Bone marrow (tissue), 2 donors: ENCODE data around the gene RAB40B.

ENCODE experiments used
- DNase-seq, 2 donors: peaks; one replicate each; lab custom pipeline; 2025; lab: John Stamatoyannopoulos, UW

RAB40B gene

DNA sequence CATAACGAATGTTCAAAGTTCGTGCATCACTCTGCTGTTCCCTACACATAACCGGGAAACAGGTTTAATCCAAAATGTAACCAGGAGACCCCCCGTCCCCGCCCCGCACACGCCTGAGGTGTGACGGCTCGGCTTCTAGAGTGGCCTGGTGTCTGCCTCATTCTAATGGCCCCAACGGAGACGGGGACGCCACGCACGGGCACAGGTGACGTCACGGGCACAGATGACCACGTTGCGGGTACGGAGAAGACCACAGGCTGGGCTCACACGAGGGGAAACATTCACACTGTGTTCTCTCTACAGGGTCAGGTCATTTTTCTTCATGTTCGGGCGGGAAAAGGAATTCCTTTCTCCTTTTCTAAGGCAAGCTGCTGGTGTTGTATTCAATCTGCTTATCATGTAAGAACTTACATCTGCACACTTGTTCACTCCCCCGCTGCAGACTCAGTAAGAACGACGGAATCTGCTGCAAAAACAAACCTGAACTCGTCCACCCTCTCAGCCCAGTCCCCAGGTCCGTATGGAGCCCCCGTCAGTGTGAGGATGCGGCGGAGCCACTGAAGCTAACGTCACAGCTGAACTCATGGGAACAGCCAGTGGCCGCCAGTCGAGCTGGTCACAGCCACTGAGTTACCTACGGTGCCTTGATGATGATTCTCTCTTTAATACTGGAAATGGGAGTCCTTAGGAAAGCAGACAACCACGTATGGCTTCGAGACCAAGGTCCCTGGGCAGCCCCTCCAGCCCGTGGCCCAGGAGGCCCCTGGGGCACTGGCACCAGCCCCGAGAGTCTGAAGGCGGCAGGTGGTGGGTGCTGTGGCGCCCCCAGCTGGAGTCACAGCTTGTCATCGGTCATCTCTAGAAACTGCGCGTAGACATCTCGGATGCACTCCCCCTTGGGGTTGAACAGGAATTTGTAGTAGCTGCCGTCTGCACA lies 83.1 kb downstream of the RAB40B start:
- no peak for DNase-seq

DNA sequence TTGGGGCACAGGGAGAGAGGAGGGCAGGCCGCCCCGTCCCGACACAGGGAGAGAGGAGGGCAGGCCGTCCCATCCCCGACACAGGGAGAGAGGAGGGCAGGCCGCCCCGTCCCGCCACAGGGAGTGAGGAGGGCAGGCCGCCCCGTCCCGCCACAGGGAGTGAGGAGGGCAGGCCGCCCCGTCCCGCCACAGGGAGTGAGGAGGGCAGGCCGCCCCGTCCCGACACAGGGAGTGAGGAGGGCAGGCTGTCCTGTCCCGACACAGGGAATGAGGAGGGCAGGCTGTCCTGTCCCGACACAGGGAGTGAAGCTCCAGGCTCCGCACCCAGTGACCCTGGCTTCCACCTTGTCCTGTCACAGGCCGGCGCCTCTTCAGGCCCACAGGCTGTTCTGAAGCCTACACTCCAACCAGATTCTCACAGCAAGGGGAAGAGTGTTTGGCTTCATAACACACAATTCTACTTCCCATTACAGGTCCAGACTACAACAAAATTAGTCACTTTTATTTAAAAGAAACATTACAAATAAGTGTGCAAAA lies 84.3 kb downstream of the RAB40B start:
- no peak for DNase-seq

- DNase-seq: no peak
Measured at GRCh38 chr17:82613283-82614094, 85.0 kb downstream of the RAB40B start.

DNA sequence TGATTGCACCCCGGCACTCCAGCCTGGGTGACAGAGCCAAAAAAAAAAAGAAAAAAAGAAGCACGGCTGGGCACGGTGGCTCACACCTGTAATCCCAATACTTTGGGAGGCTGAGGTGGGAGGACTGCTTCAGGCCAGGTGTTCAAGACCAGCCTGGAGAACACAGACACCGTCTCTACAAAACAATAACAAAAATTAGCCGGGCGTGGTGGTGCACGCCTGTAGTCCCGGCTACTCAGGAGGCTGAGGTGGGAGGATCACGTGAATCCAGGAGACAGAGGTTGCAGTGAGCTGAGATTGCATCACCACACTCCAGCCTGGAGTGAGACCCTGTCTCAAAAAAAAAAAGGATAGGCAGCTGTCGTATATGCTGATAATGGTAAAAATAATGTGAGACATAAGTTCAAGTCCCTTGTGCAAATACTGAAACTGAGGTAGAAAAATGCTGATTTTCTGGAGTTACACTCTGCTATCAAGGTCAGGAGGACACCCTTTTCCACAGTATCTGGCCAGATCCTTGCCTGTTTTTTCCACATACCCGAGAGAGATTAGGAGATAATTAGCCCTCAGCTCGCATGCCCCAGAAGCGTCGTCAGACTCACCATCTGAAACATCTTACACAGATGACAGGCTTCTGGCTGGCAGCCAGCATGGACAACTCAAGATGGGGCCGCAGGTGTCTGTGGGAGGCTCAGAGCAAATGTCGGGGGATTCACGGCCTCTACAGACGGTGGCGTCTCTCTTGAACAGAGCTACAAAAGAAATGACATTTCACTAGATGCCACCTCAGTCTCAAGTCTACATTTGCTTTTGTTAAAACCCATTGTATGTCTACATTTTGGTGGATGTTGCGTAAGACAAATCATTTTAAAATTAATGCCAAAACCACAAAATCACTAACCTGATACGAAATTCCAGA lies 87.1 kb downstream of the RAB40B start:
- no peak for DNase-seq

- no peak for DNase-seq
Measured at GRCh38 chr17:82609655-82610054, 88.8 kb downstream of the RAB40B start.

DNA sequence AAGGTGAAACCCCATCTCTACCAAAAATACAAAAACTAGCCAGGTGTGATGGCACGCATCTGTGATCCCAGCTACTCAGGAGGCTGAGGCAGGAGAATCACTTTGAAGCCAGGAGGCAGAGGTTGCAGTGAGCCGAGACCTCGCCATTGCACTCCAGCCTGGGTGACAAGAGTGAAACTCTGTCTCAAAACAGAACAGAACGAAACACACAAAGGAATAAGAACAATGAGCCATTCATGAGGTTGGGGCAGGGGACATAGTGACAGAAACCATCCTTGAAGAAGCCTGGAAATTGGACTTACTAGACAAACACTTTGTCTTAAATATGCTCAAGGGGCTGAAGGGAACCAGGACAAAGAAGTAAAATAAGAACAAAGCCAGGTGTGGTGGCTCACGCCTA lies 89.7 kb downstream of the RAB40B start:
- no peak for DNase-seq

DNA sequence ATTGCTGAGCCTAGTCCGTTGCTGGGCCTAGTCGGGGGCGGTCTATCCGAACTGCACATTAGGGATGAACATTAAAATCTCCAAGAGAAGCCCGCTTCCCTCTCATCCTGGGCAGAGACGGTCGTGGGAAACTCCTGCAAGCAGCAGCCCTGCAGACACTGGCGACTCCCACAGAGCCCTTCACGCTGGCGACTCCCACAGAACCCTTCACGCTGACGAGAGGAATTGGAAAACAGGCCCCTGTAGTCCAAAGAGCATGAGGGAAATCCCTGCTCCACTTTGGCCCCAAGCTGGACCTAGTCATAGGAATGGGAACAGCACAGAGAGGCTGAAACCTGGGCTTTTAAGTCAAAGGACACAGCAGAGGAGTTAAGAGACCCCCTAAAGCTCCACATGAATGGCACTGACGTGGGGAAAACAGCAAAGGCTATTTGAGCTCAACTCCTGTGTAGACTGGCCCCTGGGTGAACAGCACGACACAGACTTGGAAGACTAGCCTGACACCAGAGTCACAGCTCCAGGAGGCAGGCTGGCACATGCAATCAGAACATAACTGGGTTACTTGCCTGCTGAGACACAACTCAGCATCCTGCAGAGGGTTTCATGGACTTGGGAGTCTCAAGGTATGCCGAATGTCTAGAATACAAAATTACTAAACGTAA lies 92.4 kb downstream of the RAB40B start:
- no peak for DNase-seq
